Activated CD4-positive, alpha-beta T cell treated with anti-CD3 and anti-CD28 coated beads, Interleukin-2, Interleukin-4, amounts not matched to agents 100 ng/mL and 50 ng/mL, durations not matched to agents 16 hours and 8 hours (primary cell): ENCODE results near the gene GBA2.
A peak's percentile ranks its signal among the peaks of the same experiment; 100 is the strongest.

Experiments used
- DNase-seq: peaks from one replicate; pipeline ENCODE4 v3.0.0-alpha.2; 2020; ENCODE audit warnings: low spot score

GBA2 gene

DNA sequence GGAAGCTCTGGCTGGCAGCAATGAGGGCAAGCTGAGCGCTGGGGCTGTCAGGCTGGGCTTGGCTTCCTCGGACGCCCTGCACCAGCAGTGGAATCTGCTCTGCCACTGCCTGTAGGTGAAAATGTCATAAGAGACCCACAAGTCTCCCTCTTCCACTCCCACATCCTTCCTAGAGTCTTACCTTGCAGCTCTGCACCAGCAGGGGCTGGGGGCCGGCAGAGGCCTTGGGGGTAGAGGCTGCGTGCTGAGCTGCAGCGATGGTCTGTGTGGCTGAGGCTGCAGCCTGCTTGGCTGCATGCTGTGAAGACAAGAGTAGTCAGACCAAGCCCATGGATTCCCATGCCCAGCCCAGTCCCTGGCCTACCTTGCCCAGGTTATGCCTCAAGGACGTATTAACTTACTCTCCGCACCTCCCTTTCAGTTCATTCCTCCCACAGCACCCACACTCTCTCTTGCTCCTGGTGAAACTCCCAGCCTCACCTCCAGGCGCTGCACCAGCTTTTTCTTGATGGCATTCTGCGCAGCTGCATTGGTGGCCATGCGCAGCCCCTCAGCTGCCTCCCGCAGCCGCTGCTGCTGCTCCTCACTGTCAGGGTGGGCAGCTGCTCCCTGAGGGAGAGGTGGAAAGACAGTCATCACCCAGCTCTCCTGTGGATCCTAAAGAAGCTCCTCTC, 34.3 kb downstream of the GBA2 start:
- DNase-seq = no peak

DNA sequence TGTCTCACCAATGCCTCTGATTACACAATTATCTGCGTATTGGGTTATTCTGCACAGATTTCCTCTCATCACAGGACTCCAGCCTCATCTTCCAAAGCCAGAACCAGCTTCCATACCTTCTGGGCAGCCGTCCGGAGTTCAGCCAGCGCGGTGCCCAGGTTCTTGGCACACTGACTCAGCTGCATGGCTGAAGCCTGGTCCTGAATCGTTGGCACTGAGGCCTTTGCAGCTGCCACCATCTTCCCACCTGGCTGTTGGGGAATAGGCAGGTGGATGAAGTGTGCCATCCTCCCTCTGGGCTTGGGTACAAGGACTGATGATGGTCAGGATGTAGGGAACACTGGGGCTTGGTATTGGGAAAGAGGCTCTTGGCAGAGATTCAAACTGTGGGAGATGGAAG, 34.9 kb downstream of the GBA2 start:
- no peak for DNase-seq

DNA sequence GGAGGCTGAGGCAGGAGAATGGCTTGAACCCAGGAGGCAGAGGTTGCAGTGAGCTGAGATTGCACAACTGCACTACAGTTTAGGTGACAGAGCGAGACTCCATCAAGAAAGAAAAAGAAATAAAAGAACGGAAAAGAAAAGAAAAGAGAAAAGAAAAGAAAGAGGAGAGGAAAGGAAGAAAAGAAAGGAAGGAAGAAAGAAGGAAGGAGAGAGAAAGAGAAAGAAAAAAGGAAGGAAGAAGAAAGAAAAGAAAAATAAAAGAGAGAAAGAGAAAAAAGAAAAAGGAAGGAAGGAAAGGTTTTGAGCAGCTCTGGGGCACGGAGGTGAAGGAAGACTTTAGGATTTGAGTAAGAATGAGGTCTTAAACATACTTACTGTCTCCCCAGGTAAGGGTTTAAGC, 35.5 kb downstream of the GBA2 start:
- no peak for DNase-seq

DNA sequence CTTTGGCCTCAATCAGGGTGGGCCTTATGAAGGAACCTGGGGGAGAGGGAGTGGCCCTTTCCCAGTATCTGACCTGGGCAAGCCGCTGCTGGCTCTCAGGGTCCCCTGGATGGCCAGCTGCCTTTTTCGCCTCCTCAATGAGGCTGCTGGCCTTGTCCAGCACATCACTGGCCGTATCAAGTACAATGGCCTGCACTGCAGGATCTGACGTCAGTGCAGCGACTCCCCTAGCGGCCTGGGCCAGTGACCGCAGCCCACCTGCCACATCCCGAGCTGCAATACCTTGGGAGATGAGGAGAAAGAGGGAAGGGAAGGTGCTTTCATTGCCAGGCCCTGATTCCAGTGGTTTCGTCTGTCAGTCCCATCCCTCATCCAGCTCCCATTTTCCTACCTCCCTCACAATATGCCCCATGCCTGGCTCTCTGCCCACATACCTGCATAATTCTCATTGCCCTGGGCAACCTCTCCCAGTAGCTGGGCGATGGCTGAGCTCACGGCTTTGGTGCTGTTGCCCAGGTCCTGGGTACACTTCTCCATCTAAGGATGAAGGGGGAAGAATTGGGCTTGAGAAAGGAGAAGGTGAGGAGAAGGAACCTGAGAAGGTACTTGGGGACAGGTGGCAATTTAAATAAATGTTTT, 36.1 kb downstream of the GBA2 start:
- DNase-seq = no peak

DNA sequence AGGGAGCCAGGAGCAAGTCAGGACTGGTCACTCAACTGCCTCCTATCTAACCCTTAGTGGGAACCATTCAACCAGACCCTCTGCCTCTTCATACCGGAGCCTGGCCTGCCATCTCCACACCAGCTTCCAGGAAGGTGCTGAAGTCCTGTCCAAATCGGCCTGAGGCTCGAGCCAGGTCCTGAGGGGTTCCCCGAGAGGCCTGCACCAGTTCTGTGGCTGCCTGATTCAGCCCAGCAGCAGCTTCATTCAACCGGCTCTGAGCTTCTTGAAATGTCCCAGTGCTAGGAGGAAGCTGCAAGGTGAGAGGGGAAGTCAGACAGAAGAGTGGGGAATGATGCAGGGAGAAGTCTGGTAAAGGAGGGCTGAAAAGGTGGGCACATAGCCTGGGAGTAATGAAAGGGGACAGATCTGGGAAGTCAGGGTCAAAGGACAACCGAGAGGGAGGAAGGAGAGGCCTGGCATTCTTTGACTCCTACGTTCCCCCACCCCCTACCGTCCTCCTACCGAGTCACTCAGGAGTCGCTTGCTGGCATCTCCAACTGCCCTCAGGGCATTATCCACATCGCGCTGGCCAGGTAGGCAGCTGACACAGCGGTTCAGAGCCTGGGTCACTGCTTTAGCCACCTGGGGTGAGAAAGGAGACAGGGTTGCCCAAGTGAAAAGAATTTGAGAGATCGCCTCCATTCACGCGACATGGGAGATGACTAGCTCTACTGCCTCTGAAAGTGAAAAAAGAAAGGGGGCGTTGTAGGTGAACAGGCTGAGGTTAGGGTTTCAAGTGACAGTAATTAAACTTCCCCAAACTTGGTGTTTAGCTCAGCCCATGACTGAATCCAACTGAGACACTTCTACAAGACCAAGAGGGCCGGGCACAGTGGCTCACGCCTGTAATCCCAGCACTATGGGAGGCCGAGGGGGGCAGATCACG, 37.3 kb downstream of the GBA2 start:
- DNase-seq = no peak

DNA sequence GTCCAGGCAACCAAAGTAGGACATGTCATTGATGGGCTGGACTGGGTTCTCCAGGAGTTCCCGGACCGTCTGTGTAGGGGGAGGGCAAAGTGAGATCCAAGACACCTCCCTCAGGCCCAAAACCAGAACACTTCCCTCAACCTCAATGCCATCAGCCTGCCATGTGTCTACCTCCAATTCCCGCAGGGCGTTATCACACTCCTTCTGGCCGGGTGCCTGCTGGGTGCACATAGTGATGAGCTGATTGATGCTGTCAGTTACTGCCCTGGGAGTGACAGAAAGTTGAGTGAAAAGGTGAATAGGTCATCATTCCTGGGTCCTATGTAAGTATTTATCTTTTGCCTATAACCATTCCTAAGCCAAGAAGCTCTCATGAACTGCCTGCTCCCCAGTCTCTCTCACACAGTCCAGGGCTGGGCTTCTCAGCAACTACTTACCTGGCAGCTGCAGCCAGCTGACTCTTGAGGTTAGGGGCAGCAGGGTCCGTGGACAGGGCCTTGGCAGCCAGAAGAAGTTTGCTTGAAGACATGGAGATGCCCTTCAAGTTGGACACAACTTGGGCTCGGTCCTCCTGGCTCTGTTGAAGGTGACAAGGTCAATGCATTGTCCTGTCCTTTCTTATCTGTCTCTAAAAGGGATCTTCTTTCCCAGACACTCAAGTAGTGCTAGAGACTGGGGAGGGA, 38.1 kb downstream of the GBA2 start:
- DNase-seq = no peak

DNA sequence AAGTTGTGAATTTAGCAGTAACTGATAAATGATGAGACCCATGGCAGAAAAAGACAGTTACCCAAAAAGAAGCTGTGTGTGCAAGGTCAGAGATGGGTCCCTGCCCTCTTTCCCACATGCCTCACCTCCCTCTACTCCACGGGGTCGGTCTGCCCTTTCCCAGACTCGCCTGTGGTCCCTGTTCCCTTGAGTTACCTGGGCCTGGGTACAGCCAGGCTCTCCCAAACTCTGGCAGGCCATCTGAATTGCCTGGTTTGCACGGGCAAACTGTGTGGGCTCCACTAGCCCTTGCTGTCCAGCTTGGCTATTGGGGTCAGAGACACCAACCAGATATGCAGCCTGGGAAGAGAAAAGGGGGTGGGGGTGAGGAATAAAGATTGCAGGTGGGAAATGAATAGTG, 40.9 kb downstream of the GBA2 start:
- no peak for DNase-seq

DNA sequence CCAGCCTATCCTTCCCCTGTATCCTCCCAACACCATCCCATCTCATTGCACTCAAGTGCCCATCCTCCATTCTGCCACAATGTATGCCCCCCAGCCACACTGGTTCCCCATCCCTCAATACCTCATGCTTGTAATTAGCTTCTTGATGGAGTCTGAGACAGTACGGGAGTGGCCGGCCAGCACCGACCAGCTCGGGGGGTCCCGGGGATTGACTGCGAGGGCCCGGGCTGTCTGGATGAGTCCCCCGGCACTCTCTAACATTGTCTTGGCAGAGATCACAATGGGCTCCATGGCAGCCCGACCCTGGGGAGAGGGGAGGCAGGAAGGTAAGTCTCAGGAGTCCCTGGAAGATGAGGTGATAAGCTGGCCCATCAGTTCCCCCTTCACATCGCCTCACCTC, 42.1 kb downstream of the GBA2 start:
- no peak for DNase-seq

DNA sequence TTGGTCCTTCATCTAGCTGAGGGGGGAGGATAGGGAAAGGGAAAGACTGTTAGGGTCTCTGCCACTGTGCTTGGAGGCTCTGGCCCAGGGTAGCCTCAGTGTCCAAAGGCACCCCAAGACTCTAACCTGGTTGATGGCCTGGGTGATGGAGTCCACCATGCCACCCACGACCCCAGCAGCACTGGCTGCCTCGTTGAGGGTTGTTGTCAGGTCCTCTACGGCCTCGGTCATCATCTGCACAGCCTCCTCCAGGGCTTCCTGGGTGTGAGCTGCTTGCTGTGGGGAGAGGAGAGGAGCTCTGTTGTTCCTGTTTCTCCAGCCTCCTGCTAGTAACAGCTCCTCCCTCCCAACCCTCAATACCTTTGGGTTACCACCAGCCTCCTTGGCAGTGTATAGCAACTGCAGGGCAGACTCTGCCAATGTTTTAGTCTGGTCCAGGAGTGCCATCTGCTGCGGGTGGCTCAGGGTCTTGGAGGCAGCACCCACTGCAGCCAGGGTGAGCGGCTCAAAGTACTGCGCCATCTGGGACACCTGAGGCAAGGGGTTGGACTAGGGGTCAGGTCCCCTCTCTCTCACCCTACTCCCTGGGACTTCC, 43.1 kb downstream of the GBA2 start:
- DNase-seq = no peak

DNA sequence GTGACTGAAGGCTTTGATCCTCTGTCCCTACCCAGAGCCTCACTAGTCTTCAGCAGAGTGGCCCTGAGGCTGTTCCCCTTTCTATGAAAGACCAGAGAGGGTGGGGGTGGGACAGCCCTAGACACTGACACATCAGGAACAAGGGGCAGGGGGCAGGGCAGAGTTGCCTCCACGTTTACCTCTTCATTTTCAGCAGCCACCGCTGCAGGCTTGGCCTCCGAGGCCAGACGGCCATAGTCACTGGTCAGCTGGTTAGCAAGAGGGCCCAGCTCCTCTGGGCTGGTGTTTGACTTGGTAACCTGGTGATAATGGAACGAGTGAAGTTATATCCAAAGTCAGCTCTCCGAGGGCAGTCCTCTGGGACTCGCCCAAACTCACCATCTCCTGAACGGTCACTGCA, 43.7 kb downstream of the GBA2 start:
- no peak for DNase-seq

DNA sequence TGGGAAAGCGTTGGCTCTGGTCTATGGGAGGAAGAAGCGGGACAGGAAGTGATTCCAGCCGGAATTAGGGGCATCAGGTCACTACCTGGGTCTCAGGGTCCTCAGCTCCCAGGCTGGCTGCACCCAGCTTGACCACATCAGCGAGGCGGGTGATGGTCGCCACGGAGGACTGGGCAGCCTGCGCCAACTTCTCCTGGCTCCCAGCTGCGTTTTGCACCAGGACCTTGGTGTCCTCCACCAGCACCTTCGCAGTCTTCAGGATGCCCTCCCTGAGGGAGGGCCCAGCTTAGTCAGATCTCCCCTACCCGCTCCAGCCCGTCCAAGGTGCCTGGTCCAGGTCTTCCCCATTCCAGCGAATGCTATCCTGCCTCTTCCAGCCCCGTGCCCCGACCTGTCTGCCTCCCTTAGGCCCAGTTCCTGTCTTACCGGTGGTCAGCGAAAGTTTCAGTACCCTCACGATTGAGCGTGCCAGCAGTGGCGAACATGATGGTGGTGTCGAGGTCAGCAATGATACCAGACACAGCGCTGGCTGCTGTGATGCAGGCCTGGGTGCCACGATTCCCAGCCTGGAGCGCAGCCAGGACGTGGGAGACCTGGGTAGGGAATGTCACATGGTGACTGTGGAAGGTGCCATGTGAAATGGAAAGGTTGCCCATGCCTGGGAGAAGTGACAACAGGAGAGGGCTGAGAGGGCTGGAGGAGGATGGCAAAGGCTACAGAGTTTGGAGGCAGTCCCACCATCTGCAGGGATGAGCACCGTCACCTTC, 44.9 kb downstream of the GBA2 start:
- no peak for DNase-seq

DNA sequence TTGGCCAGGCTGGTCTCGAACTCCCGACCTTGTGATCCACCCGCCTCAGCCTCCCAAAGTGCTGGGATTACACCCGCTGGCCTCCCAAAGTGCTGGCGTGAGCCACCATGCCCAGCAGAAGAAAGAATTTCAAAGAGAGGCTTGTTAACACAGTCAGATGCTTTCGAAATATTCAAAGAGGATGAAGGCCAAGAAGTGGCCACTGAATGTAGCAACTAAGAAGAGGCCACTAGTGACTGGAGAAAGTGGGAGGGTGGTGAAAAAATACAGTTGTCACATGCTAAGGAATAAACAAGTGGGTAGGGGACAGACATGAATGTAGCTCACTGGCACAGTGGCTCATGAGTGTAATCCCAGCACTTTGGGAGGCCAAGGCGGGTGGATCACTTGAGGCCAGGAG, 46.3 kb downstream of the GBA2 start:
- no peak for DNase-seq

DNA sequence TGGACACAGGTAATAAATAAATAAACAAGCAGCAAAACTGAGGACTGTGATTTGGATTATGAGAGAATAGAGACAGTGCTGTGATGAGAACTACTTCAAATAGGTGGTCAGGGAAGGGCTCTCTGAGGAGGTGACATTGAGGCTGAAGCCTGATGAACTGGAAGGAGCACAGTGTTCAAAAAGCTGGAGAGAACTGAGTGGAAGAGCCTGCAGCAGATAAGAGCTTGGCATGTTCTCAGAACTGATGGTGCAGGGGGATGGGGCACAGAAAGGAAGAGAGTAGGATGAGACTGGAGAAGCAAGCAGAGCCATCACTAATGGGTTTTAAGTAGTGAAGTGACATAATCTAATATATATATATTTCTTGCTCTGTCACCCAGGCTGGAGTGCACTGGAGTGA, 48.1 kb downstream of the GBA2 start:
- DNase-seq = no peak

DNA sequence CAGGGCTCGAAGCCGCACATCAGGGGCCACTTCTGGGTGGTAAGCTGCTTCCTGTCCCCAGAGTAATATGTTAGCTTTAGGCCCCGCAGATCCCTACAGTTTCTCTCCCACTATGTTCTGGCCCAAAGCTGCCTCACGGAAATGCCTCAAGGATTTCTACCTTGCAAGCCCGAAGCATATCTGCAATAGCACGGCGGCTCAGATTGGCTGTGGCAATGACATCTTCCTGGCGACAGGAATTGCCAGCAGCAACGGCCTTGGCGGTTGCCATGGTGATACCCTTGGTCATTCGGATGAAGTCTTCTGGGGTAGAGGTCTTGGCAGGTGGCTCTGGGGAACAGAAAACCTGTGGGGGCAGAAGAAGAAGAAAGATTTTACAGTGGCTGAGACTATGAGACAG, 49.0 kb downstream of the GBA2 start:
- no peak for DNase-seq

DNA sequence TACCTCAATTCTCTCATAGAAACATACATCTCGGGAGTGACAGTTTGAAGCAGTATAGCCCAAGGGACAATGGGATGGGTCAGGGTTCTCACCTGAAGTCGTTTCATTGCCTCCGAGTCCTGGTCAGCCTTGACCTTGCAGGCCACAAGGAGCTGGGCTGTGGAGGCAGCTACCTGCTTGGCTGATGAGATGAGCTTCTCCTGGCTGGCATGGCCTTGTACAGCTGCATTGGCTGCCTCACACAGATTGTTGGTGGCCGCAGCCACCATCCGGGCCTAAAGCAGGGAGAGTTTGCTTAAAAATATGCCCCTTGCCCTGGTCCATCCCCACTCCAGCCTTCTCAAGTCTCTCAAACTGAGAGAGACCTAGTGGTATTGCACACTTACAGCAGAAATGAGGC, 50.8 kb downstream of the GBA2 start:
- no peak for DNase-seq

DNA sequence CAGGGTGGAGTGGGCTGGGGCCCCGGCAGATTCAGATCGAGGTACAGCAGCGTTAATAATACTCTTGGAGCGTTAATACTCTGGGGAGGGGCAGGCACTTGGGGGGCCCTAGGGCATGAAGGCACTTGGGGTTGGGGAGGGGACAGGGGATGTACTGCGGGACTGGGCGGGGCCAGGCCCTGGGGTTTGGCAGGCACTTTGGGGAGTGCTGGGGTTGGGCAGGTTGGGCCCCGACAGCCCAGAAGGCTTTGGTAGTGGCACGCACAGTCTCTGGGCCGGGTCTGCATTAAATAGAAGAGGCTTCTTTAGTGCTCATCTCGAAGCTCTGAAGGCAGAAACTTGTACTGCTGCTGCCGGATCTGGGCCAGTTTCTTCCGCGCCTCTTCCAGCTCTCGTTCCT, 51.5 kb downstream of the GBA2 start:
- no peak for DNase-seq

DNA sequence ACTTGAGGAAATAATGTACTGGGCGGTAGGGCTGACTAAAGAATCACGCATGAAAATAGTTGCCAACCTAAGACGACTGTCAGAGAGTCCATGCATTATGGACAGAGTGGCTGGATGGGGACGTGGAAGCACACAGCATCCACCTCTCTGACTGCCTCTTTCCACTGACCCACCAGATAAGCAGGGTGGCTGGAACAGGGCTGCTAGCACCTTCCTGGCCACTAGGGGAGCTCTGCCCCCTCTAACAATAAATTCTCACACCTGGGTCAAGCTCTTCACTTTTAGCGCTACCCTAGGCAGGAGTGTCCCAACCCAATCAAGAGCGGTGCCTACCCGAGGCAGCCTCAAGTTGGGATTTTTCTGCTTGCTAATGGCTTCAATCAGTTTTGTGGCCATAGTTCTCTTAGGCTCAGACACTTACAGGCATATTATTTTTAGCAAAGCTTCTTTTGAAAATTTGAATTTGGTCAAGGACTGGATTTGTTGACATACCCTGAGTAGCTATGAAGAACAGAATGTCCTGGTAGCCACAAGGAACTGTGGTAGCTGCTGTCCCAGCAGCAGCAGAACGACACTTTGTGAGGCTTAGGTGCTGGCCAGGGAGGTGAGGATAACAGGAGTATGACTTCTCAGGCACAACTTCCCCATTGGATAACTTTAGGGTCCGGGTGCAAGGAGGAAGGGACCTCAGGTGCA, 52.4 kb downstream of the GBA2 start:
- peak; percentile 52 for DNase-seq

DNA sequence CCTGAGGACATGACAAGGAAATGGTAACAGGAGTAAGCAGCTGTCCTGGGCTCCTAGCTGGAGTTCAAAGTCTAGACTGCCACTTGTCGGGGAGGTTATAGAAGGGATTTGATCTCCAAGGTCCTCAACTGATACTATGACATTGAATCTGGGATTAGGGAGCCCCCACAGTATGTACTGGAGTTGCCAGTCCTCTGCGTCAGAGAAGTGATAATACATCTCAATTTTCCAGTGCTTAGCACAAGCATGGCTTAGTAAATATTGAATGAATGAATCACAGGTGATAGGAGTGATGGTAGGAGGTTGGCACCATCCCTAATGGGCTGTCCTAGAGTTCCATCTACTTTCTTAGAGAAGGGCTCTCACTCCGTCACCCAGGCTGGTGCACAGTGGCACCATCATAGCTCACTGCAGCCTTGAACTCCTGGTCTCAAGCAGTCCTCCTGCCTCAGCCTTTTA, 53.1 kb downstream of the GBA2 start:
- DNase-seq = no peak

DNA sequence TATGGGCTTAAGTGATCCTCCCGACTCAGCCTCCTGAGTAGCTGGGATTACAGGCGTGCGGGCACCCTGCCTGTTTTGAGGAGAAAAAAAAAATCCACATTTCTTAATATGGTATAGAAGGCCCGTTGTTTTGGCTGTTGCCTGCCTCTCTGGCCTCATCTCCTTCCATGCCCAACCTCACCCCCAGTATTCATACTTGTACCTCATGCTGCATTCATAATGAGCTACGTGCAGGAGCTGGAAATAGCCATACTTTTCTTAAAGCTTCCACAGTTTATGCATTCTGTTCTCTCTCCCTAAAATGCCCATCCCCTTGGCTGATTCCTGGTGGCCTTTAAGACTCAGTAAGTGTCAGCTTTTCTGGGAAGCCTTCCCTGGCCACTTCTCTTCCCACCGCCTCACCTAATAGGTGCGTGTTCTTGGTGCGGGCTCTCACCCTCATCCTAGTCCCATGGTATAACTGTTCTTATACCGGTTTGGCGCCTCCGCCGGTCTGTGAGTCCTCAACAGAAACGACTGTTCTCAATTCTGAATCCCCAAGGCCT, 57.2 kb downstream of the GBA2 start:
- no peak for DNase-seq

DNA sequence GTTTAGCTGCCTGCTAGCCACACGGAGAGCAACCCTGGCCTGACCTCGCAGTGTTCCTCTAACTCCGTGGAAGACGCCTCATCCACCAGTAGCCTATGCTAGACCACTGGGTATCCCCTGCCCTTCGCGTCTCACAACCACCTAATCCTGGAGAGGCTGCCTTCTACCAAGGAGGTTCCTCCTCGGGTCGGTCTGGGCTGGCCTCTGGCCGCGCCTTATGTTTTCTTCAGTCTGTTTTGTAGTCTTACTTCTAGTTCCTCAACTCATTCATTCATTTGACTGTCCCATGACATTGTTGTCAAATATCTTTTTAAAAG, 57.7 kb downstream of the GBA2 start:
- no peak for DNase-seq
